ENCODE data around the gene SNX27.
A peak's percentile ranks its signal among the peaks of the same experiment; 100 is the strongest.

SNX27 gene

GRCh38 chr1:151584278-151584677 is 27.6 kb upstream of the SNX27 start:
- Histone ChIP-seq H3K27me3 (ENCODE audit: insufficient read depth, poor library complexity, severe bottlenecking) (no peaks in the 10 kb centered on the region), H3K4me3 (ENCODE audit: severe bottlenecking) (no peak overlapping the region), H3K4me1 (ENCODE audit: insufficient read depth, poor library complexity, severe bottlenecking) (peaks cover 36% of the 10 kb centered on the region), H3K9me3 (ENCODE audit: severe bottlenecking) (no peaks in the 10 kb centered on the region), H3K27ac (ENCODE audit: poor library complexity, severe bottlenecking) (peak overlapping the region; percentile 83), H3K36me3 (ENCODE audit: low read depth) (peaks cover 40% of the 10 kb centered on the region)
- no peak for DNase-seq (ENCODE audit: low spot score)
- 0 out of 3 replicates have a peak, but pooled peaks have one; percentile 6 for ATAC-seq (ENCODE audit: low read depth)
- no peak for TF ChIP-seq CTCF (IDR thresholded peaks at IDR 0.05; ENCODE audit: poor library complexity, severe bottlenecking)

GRCh38 chr1:151584780-151585179 is 27.1 kb upstream of the SNX27 start:
- TF ChIP-seq CTCF (IDR thresholded peaks at IDR 0.05; ENCODE audit: poor library complexity, severe bottlenecking) = no peak
- Histone ChIP-seq H3K27me3 (ENCODE audit: insufficient read depth, poor library complexity, severe bottlenecking) (no peaks in the 10 kb centered on the region), H3K27ac (ENCODE audit: poor library complexity, severe bottlenecking) (peak overlapping the region; percentile 83), H3K4me1 (ENCODE audit: insufficient read depth, poor library complexity, severe bottlenecking) (peaks cover 34% of the 10 kb centered on the region), H3K4me3 (ENCODE audit: severe bottlenecking) (no peak overlapping the region), H3K9me3 (ENCODE audit: severe bottlenecking) (no peaks in the 10 kb centered on the region), H3K36me3 (ENCODE audit: low read depth) (peaks cover 35% of the 10 kb centered on the region)
- ATAC-seq (ENCODE audit: low read depth) (no peak), DNase-seq (ENCODE audit: low spot score) (no peak)

GRCh38 chr1:151585622-151586021 is 26.2 kb upstream of the SNX27 start:
- Histone ChIP-seq H3K4me1 (ENCODE audit: insufficient read depth, poor library complexity, severe bottlenecking) (peaks cover 34% of the 10 kb centered on the region), H3K4me3 (ENCODE audit: severe bottlenecking) (no peak overlapping the region), H3K27ac (ENCODE audit: poor library complexity, severe bottlenecking) (peak overlapping the region; percentile 83), H3K9me3 (ENCODE audit: severe bottlenecking) (no peaks in the 10 kb centered on the region), H3K36me3 (ENCODE audit: low read depth) (peaks cover 26% of the 10 kb centered on the region), H3K27me3 (ENCODE audit: insufficient read depth, poor library complexity, severe bottlenecking) (no peaks in the 10 kb centered on the region)
- ATAC-seq (ENCODE audit: low read depth) (peak; percentile 92), DNase-seq (ENCODE audit: low spot score) (no peak)
- no peak for TF ChIP-seq CTCF (IDR thresholded peaks at IDR 0.05; ENCODE audit: poor library complexity, severe bottlenecking)

- Histone ChIP-seq H3K27me3 (ENCODE audit: insufficient read depth, poor library complexity, severe bottlenecking) (no peaks in the 10 kb centered on the region), H3K4me3 (ENCODE audit: severe bottlenecking) (no peak overlapping the region), H3K4me1 (ENCODE audit: insufficient read depth, poor library complexity, severe bottlenecking) (peaks cover 9% of the 10 kb centered on the region), H3K36me3 (ENCODE audit: low read depth) (no peaks in the 10 kb centered on the region), H3K27ac (ENCODE audit: poor library complexity, severe bottlenecking) (no peak overlapping the region), H3K9me3 (ENCODE audit: severe bottlenecking) (no peaks in the 10 kb centered on the region)
- ATAC-seq (ENCODE audit: low read depth) = no peak
- DNase-seq (ENCODE audit: low spot score) = no peak
- no peak for TF ChIP-seq CTCF (IDR thresholded peaks at IDR 0.05; ENCODE audit: poor library complexity, severe bottlenecking)
These were observed 20.9 kb upstream of the SNX27 start for GRCh38 chr1:151590961-151591360.

- Histone ChIP-seq H3K27ac (ENCODE audit: poor library complexity, severe bottlenecking) (no peak overlapping the region), H3K27me3 (ENCODE audit: insufficient read depth, poor library complexity, severe bottlenecking) (no peaks in the 10 kb centered on the region), H3K9me3 (ENCODE audit: severe bottlenecking) (no peaks in the 10 kb centered on the region), H3K36me3 (ENCODE audit: low read depth) (no peaks in the 10 kb centered on the region), H3K4me3 (ENCODE audit: severe bottlenecking) (no peak overlapping the region), H3K4me1 (ENCODE audit: insufficient read depth, poor library complexity, severe bottlenecking) (peaks cover 7% of the 10 kb centered on the region)
- DNase-seq (ENCODE audit: low spot score) (no peak), ATAC-seq (ENCODE audit: low read depth) (no peak)
- TF ChIP-seq CTCF (IDR thresholded peaks at IDR 0.05; ENCODE audit: poor library complexity, severe bottlenecking) = no peak
These were observed 18.1 kb upstream of the SNX27 start for GRCh38 chr1:151593730-151594129.

All from RWPE2 (cell line).